ENCODE measurements around the gene NDUFS1. TPM values are rescaled to one million over a fixed set of nuclear protein-coding genes. Genes with fewer than 3 reads are reported as not detected.
"Not testable (repeated sequence)": the region's sequence is repeated elsewhere in the genome, so short reads cannot be mapped to it uniquely, and the experiment has no call there.

The NDUFS1 gene
- total RNA-seq = 94.4 TPM

GRCh38 chr2:206159346-206160124 is at the start of gene NDUFS1, which contains the start of gene EEF1B2:
NDUFS1 (minus strand) TSS chr2:206159444; CDS start chr2:206153678, 5,766 bp downstream.
EEF1B2 (plus strand) TSS chr2:206159895; CDS start chr2:206159980, 85 bp downstream.
- peak; percentile 97 for DNase-seq (ENCODE audit: low spot score)

GRCh38 chr2:206208900-206209299 is 49.7 kb upstream of the NDUFS1 start:
- DNase-seq (ENCODE audit: low spot score) = no peak

- DNase-seq (ENCODE audit: low spot score) = not testable (repeated sequence)
Observed at GRCh38 chr2:206207316-206207715, 48.1 kb upstream of the NDUFS1 start.

GRCh38 chr2:206204710-206205109 is 45.5 kb upstream of the NDUFS1 start:
- no peak for DNase-seq (ENCODE audit: low spot score)

GRCh38 chr2:206203331-206203730 is 44.1 kb upstream of the NDUFS1 start:
- no peak for DNase-seq (ENCODE audit: low spot score)

GRCh38 chr2:206202446-206202845 is 43.2 kb upstream of the NDUFS1 start:
- DNase-seq (ENCODE audit: low spot score) = no peak

GRCh38 chr2:206201075-206201848 is 42.0 kb upstream of the NDUFS1 start:
- no peak for DNase-seq (ENCODE audit: low spot score)

- no peak for DNase-seq (ENCODE audit: low spot score)
Observed at GRCh38 chr2:206198677-206199076, 39.4 kb upstream of the NDUFS1 start.

GRCh38 chr2:206193671-206194357 is 34.6 kb upstream of the NDUFS1 start:
- no peak for DNase-seq (ENCODE audit: low spot score)

GRCh38 chr2:206192157-206192556 is 32.9 kb upstream of the NDUFS1 start:
- DNase-seq (ENCODE audit: low spot score) = no peak

- no peak for DNase-seq (ENCODE audit: low spot score)
Observed at GRCh38 chr2:206190689-206191088, 31.4 kb upstream of the NDUFS1 start.

GRCh38 chr2:206190111-206190510 is 30.9 kb upstream of the NDUFS1 start:
- no peak for DNase-seq (ENCODE audit: low spot score)

- DNase-seq (ENCODE audit: low spot score) = no peak
Observed at GRCh38 chr2:206189691-206190090, 30.4 kb upstream of the NDUFS1 start.

GRCh38 chr2:206181526-206181925 is 22.3 kb upstream of the NDUFS1 start:
- not testable (repeated sequence) for DNase-seq (ENCODE audit: low spot score)

GRCh38 chr2:206176901-206177300 is 17.7 kb upstream of the NDUFS1 start:
- DNase-seq (ENCODE audit: low spot score) = no peak

GRCh38 chr2:206176121-206176520 is 16.9 kb upstream of the NDUFS1 start:
- no peak for DNase-seq (ENCODE audit: low spot score)

GRCh38 chr2:206173147-206173546 is 13.9 kb upstream of the NDUFS1 start:
- DNase-seq (ENCODE audit: low spot score) = no peak

GRCh38 chr2:206171624-206172397 is 12.6 kb upstream of the NDUFS1 start:
- not testable (repeated sequence) for DNase-seq (ENCODE audit: low spot score)

- not testable (repeated sequence) for DNase-seq (ENCODE audit: low spot score)
Observed at GRCh38 chr2:206168230-206168629, 9.0 kb upstream of the NDUFS1 start.

GRCh38 chr2:206164261-206164862 is 5.1 kb upstream of the NDUFS1 start:
- DNase-seq (ENCODE audit: low spot score) = peak; percentile 50

Measured in ureter (tissue), 1 donor.